Mucosa of gallbladder (tissue), 1 donor: ENCODE measurements around the gene LARGE1. TPM values are rescaled to one million over a fixed set of nuclear protein-coding genes. Genes with fewer than 3 reads are reported as not detected.
"Not testable (repeated sequence)": the region's sequence is repeated elsewhere in the genome, so short reads cannot be mapped to it uniquely, and the experiment has no call there.

ENCODE experiments used
- DNase-seq: peaks from one replicate; pipeline ENCODE4 v3.0.0-alpha.2; 2020; ENCODE audit warnings: low spot score
- total RNA-seq: library from RNA; stranded (reverse); gene quantifications from one replicate; pipeline ENCODE4 v1.2.1, GENCODE V29; 2021
- donor health status: DM: no; HTN: no; CAD: no.

Gene LARGE1
- total RNA-seq, 1 donor from 2014 or later = 65.6 TPM

DNA sequence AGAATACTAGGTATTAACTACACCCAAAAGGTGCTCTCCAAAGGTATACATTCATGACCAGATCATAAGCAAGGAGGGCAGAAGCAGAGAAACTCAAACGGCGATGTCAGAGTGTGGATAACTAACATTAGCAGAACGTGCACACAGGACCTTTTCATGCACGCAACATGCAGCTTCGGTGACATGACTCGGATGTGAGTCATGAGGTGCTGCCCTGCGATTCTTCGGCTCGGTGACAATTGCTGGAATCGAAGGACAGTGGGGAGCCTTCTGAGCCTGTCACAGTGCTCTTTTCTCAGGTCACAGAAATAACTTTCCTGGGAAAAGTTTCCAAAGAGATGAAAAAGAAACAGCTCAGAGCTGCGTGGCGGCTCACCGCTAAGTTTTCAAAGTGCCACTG, 443.6 kb downstream of the LARGE1 start:
- DNase-seq = peak; percentile 24

GRCh38 chr22:33476206-33476605, 444.1 kb downstream of the LARGE1 start:
- DNase-seq = peak; percentile 22

- no peak for DNase-seq
Observed at GRCh38 chr22:33474587-33474986, 445.7 kb downstream of the LARGE1 start.

- DNase-seq = no peak
Observed at GRCh38 chr22:33472462-33473344, 447.6 kb downstream of the LARGE1 start.

- no peak for DNase-seq
Observed at GRCh38 chr22:33470456-33470855, 449.8 kb downstream of the LARGE1 start.

DNA sequence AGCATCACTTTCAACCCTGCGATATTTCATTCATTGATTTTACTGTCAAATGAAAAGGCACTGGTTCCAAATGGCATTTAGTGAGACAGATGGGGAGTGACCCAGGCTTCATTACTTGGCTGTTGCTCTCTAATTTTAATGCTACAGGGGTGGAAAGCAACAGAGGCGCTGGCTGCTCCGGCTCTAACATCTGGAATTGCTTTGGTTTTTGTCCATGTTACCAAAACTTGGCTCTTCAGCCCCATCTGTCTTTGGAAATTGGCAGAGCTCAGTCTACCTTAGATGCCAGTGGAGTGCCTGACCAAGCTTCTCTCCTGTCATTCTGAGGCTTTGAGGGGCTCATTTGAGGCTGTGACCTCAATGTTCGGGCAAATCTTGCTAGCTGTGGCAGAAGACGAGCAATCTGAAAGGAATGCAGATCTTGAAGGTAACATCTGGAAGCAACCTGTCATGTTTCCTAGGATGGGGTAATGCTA, 452.6 kb downstream of the LARGE1 start:
- no peak for DNase-seq

- no peak for DNase-seq
Observed at GRCh38 chr22:33467080-33467479, 453.2 kb downstream of the LARGE1 start.

GRCh38 chr22:33465554-33465953, 454.7 kb downstream of the LARGE1 start:
- no peak for DNase-seq

GRCh38 chr22:33464698-33465097, 455.6 kb downstream of the LARGE1 start:
- no peak for DNase-seq

DNA sequence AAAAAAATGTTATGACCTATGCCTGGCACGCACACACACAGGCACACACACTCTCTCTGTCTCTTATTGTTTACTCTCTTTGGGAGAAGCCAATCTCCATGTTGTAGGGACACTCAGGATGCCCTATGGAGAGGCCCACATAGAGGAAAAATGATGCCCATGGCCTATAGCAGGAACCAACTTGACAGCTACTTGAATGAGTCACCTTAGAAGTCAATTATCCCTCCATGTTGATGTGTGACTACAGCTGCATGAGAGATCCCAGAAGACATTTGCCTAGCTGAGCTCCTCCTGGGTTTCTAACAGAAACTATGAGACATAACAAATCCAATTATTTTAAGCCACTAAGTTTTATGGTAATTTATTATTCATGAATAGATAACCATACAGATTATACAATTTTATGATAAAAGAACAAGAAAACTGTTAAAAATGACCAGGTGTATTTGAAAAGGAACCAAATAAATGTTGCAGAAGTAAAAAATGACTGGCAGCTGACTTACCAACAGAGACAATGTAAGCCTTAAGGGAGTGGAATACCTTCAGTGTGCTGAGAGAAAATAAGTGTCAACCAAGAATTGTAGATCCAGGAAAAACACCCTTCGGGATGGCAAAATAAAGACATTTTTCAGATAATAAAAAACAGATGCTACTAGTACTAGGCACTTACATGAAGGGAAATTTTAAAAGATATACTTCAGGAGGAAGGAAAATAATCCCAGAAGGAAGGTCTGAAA, 458.4 kb downstream of the LARGE1 start:
- no peak for DNase-seq

DNA sequence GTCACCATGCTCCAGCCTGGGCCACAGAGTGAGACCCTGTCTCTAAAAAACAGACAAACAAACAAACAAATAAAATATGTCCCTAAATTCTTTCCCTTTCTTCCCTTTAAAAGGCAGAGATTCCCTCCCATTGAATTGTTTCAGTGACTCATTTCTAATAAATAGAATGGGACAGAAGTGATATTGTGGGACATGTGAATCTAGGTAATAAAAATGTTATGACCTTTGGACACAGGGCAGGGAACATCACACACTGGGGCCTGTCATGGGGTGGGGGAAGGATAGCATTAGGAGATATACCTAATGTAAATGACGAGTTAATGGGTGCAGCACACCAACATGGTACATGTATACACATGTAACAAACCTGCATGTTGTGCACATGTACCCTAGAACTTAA, 459.0 kb downstream of the LARGE1 start:
- DNase-seq = not testable (repeated sequence)

GRCh38 chr22:33459137-33459536, 461.1 kb downstream of the LARGE1 start:
- no peak for DNase-seq

GRCh38 chr22:33456511-33456910, 463.8 kb downstream of the LARGE1 start:
- DNase-seq = no peak

DNA sequence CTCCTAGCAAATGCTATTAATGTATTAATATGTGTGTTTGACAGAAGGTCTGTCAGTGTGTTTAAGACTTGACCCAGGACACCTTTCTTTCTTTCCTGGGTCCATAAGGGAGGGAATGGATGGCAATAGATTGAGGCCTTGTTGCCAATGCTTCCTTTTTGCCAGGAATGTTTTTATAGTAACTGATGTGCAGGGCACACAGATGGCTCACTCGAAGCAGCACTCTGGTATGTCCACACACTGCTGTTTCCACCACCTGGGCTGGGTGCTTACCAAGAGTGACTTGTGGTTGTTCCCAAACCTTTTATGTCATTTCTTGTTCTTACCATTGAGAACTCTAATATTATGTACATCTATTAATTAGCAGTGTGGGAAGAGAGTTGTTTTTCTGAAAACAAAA, 465.2 kb downstream of the LARGE1 start:
- no peak for DNase-seq

GRCh38 chr22:33451866-33452469, 468.3 kb downstream of the LARGE1 start:
- DNase-seq = no peak

- DNase-seq = no peak
Observed at GRCh38 chr22:33450756-33451155, 469.5 kb downstream of the LARGE1 start.

GRCh38 chr22:33447733-33448132, 472.5 kb downstream of the LARGE1 start:
- DNase-seq = no peak

DNA sequence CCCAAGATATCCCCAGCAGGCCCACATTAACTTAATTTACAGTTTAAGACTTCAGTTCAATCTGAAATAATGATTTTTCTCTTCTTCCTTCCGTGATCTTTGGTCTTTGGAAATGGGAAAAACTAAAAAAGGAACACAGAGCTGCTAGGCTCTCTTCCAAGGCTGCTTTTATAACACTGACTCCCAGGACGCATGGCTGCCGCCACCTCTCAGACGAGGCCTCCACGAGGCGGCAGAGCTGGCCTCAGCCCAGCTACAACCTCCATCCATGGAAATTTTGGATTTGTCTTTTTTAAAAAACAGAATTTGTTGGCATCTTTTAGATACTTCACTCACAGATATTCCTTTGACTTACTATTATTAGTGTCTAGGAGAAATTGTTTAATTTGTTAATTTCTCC, 476.6 kb downstream of the LARGE1 start:
- DNase-seq = no peak

- DNase-seq = no peak
Observed at GRCh38 chr22:33440756-33441155, 479.5 kb downstream of the LARGE1 start.

DNA sequence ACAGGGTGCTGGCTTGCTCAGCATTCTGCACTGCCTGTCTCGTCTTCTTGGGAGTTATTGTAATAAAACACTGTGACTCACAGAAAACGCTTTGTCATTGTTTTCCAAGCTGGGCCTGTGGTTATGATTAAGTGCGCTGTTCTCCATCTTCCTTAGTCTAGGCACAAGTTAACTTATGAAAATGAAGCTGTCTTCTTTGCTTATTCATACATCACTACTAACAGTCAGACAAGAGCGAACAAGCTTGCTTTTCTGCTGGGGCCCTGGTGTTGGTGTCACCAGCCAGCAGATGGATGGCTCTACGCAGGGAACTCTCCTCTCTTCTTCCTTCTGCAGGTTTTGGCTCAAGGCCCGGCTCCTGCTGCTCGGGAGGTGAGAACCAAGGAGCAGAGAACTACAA, 482.0 kb downstream of the LARGE1 start:
- no peak for DNase-seq

GRCh38 chr22:33431300-33431699, 489.0 kb downstream of the LARGE1 start:
- DNase-seq = no peak

GRCh38 chr22:33429281-33429680, 491.0 kb downstream of the LARGE1 start:
- no peak for DNase-seq
